BJ (cell line): Measurements from ENCODE around the gene MAP2K7. TPM values are rescaled to one million over a fixed set of nuclear protein-coding genes. Genes with fewer than 3 reads are reported as not detected.

Experiments used
- CTCF ChIA-PET: fragments of 350-600 bp; formaldehyde crosslinking; extraction: SDS; loops from one replicate; lab custom pipeline; 2021; ENCODE audit warnings: antibody characterized with exemption, inconsistent platforms; lab: Yijun Ruan, JAX
- POLR2A ChIA-PET: fragments of 300-600 bp; sonication (Branson Sonifier 250); formaldehyde crosslinking; extraction: SDS; loops from one replicate; lab custom pipeline; 2021; ENCODE audit warnings: antibody characterized with exemption; lab: Charles Lee
- DNase-seq: peaks from one replicate; pipeline ENCODE4 v3.0.0-alpha.2; 2011; ENCODE audit warnings: low read depth
- H3K27me3 ChIP-seq: 2 replicates; pipeline ENCODE4 v1.6.0; 2011; ENCODE audit warnings: low read length; ENCODE audit not compliant: control insufficient read depth, insufficient read depth
- H3K36me3 ChIP-seq: 2 replicates; pipeline ENCODE4 v1.5.1; 2011; ENCODE audit warnings: low read length; ENCODE audit not compliant: control insufficient read depth, insufficient read depth
- H3K4me3 ChIP-seq: 2 replicates; pipeline ENCODE4 v1.5.1; 2011; ENCODE audit warnings: low read depth, mild to moderate bottlenecking, control low read depth, low read length
- polyA plus RNA-seq: library from polyadenylated mRNA; depleted of rRNA; stranded (reverse); fragments of >200 nt; gene quantifications from 2 replicates; pipeline ENCODE4 v1.2.3, GENCODE V29; 2011
- TF ChIP-seq, protein P1 (sequence below): IDR thresholded peaks from 2 replicates; pipeline ENCODE4 v1.5.1; 2011; ENCODE audit warnings: low read depth, mild to moderate bottlenecking, control low read depth, inconsistent platforms, low read length, moderate library complexity; ENCODE audit not compliant: insufficient read depth

The MAP2K7 gene
- polyA plus RNA-seq, 1 experiment, result 8.0 TPM

DNA sequence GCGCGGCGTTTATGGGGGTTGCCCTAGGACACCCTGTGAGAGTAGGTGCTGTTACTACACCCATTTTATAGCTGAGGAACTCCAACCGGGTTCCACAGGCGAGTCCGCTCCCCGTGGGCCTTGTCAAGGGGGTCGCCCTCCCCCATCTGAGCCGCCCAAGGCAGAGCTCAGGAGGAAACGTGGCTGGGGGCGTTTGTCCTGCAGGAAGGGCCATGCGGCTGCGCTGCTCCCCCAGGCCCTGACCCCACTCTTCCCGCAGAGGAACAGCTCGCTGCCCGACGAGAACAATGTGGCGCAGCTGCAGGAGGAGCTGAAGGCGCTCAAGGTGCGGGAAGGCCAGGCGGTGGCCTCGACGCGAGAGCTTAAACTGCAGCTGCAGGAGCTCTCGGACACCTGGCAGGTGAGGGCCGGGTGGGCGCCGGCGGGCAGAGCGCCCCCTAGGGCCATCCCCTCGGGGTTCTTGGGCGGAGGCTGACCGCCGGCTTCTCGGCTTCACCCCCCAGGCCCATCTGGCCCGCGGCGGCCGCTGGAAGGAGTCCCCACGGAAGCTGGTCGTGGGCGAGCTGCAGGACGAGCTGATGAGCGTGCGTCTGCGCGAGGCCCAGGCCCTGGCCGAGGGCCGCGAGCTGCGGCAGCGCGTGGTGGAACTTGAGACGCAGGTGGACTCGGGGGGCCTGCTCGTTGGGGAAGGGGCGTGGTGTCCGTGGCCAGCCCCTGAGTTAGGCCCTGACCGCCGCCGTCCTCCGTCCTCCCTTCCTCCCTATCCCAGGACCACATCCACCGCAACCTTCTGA lies 41.9 kb upstream of the MAP2K7 start:
- TF ChIP-seq, protein P1, sequence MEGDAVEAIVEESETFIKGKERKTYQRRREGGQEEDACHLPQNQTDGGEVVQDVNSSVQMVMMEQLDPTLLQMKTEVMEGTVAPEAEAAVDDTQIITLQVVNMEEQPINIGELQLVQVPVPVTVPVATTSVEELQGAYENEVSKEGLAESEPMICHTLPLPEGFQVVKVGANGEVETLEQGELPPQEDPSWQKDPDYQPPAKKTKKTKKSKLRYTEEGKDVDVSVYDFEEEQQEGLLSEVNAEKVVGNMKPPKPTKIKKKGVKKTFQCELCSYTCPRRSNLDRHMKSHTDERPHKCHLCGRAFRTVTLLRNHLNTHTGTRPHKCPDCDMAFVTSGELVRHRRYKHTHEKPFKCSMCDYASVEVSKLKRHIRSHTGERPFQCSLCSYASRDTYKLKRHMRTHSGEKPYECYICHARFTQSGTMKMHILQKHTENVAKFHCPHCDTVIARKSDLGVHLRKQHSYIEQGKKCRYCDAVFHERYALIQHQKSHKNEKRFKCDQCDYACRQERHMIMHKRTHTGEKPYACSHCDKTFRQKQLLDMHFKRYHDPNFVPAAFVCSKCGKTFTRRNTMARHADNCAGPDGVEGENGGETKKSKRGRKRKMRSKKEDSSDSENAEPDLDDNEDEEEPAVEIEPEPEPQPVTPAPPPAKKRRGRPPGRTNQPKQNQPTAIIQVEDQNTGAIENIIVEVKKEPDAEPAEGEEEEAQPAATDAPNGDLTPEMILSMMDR, result no peak
- no peak for DNase-seq
- ChIA-PET CTCF (interaction anchor here (0.7 to 2.1 kb wide), 5 partner anchors 8 to 508 kb away, joined by 3 to 8 read pairs (median 4); partner anchors contain the start of gene TIMM44), POLR2A (no interaction called here)
- Histone ChIP-seq H3K36me3 (no peaks in the 10 kb centered on the region; the same call in none of the 2 replicates), H3K4me3 (no peak overlapping the region; the same call in 1 of the 2 replicates), H3K27me3 (0 out of 2 replicates have a peak, but pooled peaks cover 2% of the 10 kb centered on the region)

DNA sequence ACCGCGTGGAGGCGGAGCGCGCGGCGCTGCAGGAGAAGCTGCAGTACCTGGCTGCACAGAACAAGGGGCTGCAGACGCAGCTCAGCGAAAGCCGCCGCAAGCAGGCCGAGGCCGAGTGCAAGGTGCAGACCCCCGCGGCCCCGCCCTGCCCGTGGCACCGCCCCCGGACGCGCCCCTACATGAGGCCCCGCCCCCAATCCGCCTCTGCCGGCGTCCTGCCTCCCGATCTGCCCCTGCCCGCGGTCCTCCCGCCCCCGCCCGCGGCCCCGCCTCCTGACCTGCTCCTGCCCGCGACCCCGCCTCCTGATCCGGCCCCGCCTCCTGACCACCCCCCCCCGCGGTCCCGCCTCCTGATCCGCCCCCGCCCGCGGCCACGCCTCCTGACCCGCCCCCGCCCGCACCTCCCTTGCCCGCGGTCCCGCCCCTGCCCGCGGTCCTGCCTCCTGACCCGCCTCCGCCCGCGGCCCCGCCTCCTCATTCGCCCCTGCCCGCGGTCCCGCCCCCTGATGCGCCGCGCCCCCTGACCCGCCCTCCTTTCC lies 41.2 kb upstream of the MAP2K7 start:
- DNase-seq, result no peak
- H3K27me3 ChIP-seq, result 0 out of 2 replicates have a peak, but pooled peaks cover 2% of the 10 kb centered on the region
- POLR2A ChIA-PET, result no interaction called here
- TF ChIP-seq, protein P1, result no peak
- H3K4me3 ChIP-seq, result no peak overlapping the region; the same call in 1 of the 2 replicates
- CTCF ChIA-PET, result interaction anchor here (0.8 to 1.4 kb wide), 2 partner anchors 10 to 14 kb away, joined by 4 to 8 read pairs; no protein-coding TSS in a partner anchor
- H3K36me3 ChIP-seq, result no peaks in the 10 kb centered on the region; the same call in none of the 2 replicates

DNA sequence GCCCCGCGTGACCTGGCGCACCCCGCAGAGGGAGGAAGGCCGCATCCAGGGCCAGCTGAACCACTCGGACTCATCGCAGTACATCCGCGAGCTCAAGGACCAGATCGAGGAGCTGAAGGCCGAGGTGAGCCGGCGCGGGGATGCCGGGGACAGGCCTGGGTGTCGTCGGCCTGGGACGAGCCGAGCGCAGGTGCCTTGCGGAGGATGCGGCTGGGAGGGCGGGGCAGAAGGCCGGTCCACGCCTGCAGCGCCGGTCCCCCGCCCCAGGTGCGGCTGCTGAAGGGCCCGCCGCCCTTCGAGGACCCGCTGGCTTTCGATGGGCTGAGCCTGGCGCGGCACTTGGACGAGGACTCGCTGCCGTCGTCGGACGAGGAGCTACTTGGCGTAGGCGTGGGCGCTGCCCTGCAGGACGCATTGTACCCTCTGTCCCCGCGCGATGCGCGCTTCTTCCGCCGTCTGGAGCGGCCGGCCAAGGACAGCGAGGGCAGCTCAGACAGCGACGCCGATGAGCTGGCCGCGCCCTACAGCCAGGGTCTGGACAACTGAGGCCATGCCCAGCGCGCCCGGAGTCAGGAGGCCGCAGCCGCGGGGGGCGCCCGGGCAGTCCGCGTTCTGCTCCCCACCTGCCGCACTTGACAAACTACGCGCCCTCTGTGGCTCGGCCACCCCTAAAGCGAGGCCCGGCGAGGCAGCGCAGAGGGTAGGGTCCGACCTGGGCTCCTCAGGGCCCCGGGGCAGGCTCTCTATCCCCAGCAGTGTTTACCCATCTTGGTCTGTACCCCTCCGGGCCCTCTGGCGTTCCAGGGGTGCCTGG lies 40.3 kb upstream of the MAP2K7 start:
- DNase-seq, result no peak
- CTCF ChIA-PET, result interaction anchor here (1.1 kb wide), 1 partner anchor 11 kb away, joined by 4 read pairs; no protein-coding TSS in a partner anchor
- no peak overlapping the region for H3K4me3 ChIP-seq
- TF ChIP-seq, protein P1, result no peak
- H3K36me3 ChIP-seq, result no peaks in the 10 kb centered on the region; the same call in none of the 2 replicates
- POLR2A ChIA-PET, result no interaction called here
- 0 out of 2 replicates have a peak, but pooled peaks cover 2% of the 10 kb centered on the region for H3K27me3 ChIP-seq

DNA sequence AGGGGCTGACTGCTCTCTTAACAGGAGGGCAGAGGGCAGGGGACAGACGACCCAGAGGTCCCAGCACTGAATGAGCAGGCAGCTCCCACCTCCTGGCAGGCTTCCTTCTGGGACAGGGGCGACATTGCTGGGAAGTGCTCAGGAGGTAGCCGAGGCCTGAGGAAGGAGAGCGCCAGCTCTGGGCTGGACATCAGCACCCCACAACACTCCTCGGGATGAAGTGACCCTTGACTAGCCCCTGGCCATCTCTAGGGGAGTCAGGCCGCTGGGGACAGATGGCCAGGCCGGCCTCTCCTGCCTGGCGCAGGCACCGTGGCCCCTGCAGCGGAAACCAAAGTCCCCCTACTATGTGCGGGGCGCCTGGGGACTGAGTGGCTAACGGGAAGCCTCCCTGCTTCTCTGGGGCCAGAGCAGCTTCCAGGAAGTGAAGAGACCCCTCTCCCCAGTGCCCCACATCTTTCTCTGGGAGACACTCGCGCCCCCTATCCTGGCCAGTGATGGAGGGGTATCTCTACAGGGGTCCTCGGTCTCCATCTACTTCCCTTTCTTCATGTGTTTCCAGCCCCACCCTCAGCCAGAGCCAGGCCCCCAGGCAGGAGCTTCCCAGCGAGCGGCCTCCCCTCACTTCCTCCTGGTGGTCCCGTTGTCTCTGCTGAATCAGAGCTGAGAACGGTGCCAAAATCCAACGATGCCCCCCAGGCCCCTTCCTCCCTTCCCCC lies 39.5 kb upstream of the MAP2K7 start:
- CTCF ChIA-PET, result interaction anchor here (1.0 to 1.5 kb wide), 3 partner anchors 10 to 12 kb away, joined by 3 to 5 read pairs (median 4); no protein-coding TSS in a partner anchor
- H3K4me3 ChIP-seq, result no peak overlapping the region
- no peaks in the 10 kb centered on the region; the same call in none of the 2 replicates for H3K36me3 ChIP-seq
- TF ChIP-seq, protein P1, result no peak
- H3K27me3 ChIP-seq, result 0 out of 2 replicates have a peak, but pooled peaks cover 2% of the 10 kb centered on the region
- no peak for DNase-seq
- POLR2A ChIA-PET, result no interaction called here
